Activated naive CD4-positive, alpha-beta T cell treated with Interleukin-2 at 50 U/mL for 16 hours (primary cell): ENCODE measurements around the gene FSCN2.

Experiments
- DNase-seq: peaks from one replicate; pipeline ENCODE4 v3.0.0-alpha.2; 2020

The FSCN2 gene

GRCh38 chr17:81542431-81543338 lies 14.5 kb downstream of the FSCN2 start:
- no peak for DNase-seq

DNA sequence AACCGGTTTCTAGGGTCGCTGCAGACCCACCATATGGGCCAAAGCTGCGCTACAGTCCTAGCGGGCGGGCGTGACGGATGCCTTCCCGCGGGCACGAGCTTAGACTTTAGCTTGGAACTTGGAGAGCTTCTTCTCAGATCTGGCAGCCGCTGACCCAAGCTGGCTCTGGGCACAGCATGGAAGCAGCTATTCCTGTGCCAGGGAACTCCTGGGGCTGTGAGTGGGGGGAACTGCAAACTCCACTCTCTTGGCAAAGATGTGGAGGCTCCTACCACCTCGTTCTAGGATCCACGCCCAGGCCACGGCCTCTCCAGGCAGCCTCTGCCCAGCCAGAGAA lies 15.1 kb downstream of the FSCN2 start:
- no peak for DNase-seq

DNA sequence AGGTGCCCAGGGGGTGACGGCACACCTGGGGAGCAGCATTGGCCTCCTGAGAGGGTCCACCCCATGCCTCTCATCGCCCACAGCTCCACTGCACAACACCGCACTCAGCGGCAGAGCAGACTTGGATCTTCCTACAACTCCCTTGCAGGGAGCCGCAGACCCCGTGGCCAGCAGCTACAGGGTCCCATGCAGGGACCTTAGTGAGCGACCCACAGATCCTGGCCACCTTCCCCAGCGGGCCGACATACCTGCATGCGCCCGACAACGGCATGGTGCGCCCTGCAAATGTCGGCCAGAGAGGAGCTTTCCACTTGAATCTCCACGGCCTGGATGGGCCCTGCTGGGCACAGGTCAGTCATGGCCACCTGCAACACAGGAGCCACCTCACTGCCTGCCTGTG lies 15.6 kb downstream of the FSCN2 start:
- DNase-seq = no peak

DNA sequence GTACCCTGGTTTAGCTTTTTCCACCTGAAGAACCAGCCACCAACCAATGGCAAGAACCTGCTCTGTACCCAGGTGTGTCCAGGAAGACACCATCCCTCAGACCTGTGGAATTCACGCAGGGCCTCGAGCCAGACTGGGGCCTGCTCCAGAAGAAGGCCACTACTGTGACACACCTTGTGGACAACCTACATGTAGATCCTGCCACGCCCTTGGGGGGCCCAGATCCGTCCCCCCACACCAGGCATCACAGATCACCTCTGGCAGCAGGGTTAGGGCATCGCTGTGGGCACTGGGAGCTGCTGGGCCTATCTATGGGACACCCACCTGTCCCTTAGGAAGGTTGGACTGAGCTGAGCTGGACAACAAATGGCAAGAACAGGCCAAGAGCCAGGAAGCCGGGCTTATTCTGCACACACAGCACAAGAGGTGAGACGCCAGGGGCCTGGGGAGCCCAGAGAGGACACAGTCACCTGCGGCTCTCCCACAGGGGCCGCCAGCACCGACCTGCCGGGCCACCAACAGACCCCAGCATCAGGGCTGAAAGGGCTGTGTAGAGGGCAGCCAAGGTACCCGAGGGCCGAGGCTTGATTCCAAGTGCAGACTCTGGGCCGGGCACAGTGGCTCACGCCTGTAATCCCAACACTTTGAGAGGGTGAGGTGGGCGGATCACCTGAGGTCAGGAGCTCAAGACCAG lies 16.3 kb downstream of the FSCN2 start:
- DNase-seq = no peak

GRCh38 chr17:81545160-81545949 lies 17.2 kb downstream of the FSCN2 start:
- DNase-seq = no peak

GRCh38 chr17:81546906-81547613 lies 18.9 kb downstream of the FSCN2 start:
- no peak for DNase-seq

GRCh38 chr17:81547614-81547982 lies 19.4 kb downstream of the FSCN2 start:
- DNase-seq = no peak

DNA sequence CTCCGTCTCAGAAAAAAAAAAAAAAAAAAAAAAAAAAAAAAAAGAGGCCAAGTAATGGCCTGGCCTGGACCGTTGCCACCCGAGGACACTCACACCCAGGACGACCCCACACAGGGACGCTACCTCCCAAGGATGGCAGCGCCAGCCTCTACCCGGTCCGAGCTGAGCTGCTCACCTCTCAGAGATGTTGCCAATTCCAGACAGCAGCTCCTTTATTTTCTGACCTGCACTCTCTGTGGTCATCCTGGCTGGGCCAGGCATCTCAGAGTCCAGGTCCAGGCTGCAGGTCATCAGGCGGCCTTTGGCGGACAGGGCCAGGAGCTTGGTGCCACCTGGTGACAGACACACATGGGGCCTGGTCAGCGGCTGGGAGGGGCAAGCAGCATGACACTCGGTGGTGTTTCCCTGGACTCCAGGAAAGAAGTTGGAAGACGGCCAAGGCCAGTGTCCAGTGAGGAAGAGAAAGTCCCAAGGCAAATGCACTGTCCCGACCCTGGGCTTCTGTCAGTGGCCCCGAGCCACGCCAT lies 20.9 kb downstream of the FSCN2 start:
- no peak for DNase-seq

DNA sequence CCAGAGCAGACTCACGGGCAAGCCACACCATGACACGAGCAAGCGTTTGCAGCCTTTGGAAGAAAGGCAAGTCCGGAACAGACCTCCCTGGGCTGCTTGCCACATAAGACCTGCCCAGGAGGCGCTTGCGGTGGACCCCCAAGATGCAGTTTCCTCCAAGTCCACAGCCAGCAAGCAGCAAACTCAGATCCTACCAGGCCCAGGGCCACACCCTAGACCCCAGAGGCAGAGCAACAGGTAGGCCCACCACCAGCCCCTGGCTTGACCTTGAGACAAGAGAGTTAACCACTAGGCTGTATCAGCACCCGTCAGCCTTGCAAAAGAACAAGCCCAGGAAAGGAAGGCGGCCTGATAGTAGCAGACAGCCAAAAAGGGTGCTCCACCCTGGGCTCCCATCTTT lies 21.6 kb downstream of the FSCN2 start:
- DNase-seq = no peak

- no peak for DNase-seq
Measured at GRCh38 chr17:81550285-81550684, 22.1 kb downstream of the FSCN2 start.

DNA sequence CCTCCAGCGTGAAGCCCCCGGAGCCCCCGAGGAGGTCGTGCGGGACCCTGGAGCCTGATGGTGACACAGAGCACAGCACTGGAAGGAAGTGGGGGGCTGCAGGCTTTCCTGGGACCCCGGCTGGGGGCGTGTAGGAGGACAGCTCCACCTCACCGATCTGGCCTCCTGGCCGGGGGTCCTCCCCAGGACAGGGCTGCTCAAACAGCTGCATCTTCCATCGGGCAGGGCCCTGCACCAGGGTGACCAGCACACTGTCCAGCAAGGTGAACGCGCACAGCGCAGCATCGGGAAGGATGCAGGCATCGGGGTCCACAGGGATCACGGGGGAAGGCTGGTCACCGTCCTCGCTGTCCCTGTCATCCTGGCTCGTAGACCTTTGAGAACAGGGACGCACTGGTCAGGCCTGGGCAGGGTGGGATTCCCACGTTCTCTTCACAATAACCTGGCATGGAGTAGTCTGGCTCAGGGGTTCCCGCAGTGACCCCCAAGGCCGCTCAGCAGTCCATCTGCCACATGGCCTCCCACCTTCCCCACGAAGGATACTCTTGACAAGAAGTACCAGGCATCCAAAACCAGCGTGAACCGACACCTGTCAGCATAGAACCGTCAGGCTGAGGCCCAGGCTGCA lies 22.8 kb downstream of the FSCN2 start:
- no peak for DNase-seq

GRCh38 chr17:81551458-81552243 lies 23.5 kb downstream of the FSCN2 start:
- peak; percentile 17 for DNase-seq

GRCh38 chr17:81552244-81553017 lies 24.3 kb downstream of the FSCN2 start, which contains the start of gene FAAP100:
Gene FAAP100, minus strand, starts transcription at chr17:81552353. Its CDS starts 23 bp downstream, at chr17:81552330.
- peak; percentile 84 for DNase-seq

DNA sequence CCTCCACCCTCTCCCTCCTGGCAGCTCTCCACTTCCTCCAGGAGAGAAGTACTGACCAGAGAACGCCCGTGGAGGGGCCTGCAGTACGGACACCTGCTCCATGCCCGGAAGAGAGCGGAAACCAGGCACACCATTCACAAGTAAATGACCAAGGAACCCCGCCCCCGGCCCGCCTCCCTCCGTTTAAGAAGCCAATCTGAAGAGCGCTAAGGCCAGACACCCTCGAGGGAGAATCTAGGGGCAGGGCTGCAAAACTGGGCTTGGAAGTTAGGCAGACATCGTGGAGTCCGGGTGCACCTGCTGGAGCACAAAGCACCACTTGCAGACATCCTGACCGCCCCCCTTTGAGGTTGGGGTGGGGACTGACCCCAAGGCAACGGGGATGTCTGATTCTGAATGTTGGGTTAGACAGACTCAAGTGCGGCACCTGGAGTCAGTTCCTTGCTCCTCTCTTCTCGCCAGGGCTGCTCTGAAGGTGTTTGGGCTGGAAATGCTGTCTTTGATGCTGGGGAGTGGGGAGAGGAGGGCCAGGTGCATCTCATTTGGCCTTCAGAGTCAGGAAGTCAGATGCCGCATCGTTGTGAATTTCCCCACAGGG lies 24.9 kb downstream of the FSCN2 start:
- peak; percentile 80 for DNase-seq

- DNase-seq = no peak
Measured at GRCh38 chr17:81553616-81554181, 25.5 kb downstream of the FSCN2 start.

DNA sequence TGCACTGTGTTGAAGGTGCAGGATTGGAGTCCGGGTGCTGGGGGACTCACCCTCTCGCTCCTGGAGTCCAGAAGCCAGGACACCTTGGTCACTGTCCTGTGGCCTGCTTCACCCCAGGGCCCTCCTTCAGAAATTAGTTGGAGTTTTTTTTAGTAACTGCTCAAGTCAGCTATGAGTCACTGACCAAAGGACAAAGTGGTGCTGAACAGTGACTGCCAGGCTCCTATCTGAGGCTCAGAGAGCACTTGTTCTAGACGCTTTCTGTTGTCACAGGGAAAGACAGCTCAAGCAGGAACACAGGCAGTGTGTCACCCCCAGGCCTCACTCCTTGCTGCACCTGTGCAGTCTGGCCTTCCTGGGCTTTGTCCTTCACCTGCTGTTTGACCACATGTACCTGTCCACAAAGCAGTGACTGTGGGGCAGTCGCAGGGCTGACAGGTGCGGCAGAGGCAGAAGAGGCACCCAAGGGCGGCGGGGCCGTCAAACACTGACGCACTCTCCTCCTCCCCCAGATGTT lies 28.1 kb downstream of the FSCN2 start:
- no peak for DNase-seq

GRCh38 chr17:81556863-81557262 lies 28.7 kb downstream of the FSCN2 start:
- DNase-seq = no peak

GRCh38 chr17:81557276-81558114 lies 29.3 kb downstream of the FSCN2 start:
- no peak for DNase-seq

DNA sequence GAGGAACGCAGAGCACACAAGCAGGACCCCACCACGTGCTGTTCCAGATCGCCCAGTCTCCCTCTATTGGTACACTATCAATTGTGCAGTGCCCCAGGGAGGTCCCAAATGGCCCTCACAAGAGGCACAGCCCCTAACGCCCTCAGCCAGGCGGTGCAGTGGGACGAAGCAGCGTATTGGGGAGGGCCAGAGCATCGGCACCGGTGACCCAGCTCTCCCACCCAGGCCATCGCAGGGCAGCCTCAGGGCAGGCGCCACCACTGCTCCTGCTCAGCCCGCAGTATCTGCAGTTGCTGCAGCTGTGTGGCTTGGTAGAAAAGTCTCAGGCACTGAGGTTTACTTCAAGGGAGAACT lies 29.9 kb downstream of the FSCN2 start:
- no peak for DNase-seq
